ENCODE results near the gene CERK.

The CERK gene

DNA sequence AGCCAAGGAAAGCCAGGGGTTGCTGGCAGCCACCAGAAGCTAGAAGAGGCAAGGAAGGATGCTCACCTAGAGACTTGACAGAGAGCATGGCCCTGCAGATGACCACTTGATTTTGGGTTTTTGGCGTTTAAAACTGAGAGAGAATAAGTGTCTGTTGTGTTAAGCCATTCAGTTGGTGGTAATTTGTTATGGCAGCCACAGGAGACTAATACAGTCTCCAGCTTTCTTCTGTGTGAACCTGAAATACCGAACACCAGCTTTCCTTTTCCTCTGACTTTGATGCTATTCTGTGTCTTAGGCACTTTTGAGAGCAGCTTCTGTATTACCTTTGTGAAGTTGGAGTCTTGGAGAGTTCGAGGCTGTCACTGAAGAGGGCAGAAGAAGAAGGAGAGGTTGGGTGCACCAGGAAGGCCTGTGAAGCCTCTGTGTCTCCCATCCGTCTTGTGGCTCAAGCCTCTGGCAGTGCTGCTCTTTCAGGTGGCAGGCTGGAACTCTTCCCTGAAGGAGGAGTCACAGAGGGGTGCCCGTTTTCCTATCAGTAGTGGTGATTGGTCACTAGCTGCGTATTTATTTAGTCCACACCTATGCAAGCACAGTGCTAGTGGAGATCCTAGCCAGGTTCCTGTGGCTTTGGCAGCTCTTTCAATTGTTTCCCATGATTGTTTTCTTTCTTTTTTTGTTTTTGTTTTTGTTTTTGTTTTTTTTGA lies 26.9 kb upstream of the CERK start:
- DNase-seq: no peak

DNA sequence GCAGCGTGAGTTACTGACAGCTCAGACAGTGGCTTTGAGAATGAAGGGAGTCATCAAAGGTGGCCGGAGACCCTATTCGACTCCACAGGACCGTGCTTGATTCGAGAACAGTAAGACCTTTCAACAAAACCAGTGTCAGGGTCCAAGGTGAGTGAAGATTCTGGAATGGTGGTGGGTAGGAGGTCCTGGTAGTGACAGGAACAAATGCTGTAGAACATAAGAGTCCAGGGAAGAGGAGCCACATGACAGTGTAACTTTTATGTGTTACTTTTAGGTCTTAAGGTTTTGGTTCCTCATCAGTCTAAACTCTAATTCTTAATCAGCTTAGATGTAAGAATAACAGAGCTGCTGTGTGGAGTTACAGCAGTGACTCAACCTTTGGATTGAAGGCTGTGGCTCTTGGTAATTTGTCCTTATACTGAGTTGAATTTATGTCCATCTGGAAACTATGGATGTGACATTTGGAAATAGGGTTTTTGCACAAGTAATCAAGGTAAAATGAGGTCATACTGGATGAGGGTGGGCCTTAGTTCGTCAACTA lies 26.2 kb upstream of the CERK start:
- no peak for DNase-seq

DNA sequence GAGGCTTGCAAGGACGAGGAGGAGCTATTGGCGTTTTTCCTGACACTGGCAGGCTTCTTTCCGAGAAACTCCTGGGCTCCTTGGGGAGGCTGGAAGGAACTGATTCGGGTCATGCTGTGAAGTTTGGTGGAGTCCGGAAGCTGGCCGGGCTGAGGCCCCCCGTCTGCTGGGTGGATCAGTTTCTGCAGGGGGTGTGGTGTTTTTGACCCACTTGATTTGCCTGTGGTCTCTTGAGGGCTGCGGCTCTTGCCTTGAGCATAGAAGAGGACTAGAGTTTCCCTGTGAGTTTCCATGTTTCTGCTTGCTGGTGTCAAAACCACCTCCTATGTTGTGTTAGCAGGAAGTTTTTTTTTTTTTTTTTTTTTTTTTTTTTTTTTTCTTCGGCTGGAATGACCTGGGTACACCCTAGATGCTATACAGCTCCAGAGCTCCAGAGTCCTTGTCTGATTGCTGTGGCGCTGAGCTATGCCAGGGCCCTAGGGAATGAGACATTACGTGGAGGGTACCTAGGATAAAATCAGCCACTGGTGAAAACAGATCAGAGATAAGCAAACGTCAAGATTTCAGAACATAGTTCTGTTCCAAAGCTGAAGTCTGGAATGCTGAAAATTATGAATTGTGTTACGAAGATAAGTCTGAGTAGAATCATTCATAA lies 25.1 kb upstream of the CERK start:
- no peak for DNase-seq

- DNase-seq: peak in 1 of 2 experiments; percentile 14
These were observed 24.4 kb upstream of the CERK start, which contains the start of gene TBC1D22A for GRCh38 chr22:46762238-46763050. TSS of gene TBC1D22A (plus strand) at chr22:46762650. CDS start at chr22:46762787, 137 bp downstream.

DNA sequence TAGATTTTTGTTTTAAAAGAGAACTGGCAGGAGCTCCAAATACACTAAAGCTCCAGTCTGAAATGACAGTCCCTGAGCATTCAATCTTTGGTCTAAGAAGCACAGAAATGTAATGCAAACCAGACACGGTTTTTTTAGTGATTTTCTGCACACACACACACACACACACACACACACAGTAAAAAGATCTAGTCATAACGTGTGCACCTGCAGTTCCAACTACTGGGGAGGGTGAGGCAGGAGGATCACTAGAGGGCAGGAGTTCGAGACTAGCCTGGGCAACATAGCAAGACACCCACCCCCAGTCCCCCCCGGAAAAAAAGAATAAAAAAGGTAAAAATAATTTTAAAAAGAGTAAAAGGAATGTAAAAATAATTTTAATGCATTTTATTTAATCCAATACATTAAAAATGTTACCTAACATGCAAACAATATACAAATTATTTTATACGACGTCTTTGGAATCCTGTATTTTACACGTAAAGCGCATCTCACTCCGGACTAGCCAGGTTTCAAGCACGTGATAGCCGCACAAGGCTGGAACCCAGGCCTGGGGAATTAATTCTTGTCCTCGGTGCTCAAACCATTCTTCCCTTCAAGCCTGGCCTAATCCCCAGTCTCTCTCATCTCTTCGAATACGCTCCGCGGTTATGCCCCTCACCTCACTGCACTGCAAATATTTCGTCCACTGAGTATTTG lies 23.6 kb upstream of the CERK start:
- no peak for DNase-seq

- DNase-seq: no peak
These were observed 23.0 kb upstream of the CERK start for GRCh38 chr22:46761017-46761416.

GRCh38 chr22:46758867-46759290 lies 20.8 kb upstream of the CERK start:
- DNase-seq: no peak

DNA sequence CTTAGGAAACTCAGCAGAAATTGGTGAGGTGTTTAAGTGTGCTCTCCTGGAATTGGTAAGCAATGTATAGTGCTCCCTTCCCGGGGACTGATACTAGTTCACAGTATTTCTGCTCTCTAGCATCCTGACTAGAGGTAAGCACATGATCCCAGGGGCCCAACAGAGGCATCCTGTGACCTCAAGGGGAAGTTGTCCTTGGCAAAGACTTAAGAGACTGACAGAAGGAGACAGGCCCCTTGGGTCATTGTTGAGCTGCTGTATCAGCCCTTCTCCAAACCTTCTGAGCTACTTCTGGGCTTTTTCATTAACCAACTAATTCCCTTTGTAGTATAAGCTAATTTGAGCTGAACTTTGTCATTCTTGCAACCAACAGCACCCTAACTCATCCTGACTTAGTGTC lies 20.1 kb upstream of the CERK start:
- no peak for DNase-seq

- no peak for DNase-seq
These were observed 19.1 kb upstream of the CERK start for GRCh38 chr22:46757104-46757503.

- no peak for DNase-seq
These were observed 18.0 kb upstream of the CERK start for GRCh38 chr22:46756097-46756496.

- no peak for DNase-seq
These were observed 17.5 kb upstream of the CERK start for GRCh38 chr22:46755525-46755924.

GRCh38 chr22:46754826-46755225 lies 16.8 kb upstream of the CERK start:
- DNase-seq: no peak

DNA sequence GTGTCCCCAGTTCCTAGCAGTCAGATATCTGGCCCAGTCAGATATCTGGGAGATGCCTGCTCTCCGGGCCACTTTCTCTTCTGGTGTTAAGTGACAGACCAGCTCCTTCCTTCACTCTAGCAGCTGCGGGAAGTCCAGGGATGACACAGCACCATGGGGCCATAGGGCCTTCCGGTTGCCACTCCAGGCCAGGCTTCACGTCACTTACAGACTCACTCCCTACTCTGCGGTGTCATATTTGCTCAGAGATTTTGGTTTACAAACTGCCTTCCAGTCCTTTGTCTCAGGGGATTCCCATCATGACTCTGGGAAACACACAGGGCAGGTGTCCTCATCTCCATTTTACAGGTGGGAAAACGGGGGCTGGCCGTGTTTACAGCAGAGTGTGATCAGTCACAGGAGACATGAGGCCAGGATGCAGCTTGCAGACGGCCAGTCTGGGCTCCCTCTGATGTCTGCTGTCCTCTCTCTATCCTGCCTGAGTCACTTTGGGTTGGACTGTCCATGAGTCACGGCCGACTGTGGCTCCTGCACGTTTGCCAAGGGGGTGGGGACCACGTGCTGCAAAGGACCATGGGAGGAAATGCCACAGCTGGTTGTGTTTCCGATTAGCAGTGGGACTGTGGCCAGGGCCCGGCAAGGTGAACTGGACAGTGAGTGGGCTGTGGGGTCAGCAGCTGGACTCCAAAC lies 16.2 kb upstream of the CERK start:
- no peak for DNase-seq

- no peak for DNase-seq
These were observed 15.7 kb upstream of the CERK start for GRCh38 chr22:46753761-46754109.

DNA sequence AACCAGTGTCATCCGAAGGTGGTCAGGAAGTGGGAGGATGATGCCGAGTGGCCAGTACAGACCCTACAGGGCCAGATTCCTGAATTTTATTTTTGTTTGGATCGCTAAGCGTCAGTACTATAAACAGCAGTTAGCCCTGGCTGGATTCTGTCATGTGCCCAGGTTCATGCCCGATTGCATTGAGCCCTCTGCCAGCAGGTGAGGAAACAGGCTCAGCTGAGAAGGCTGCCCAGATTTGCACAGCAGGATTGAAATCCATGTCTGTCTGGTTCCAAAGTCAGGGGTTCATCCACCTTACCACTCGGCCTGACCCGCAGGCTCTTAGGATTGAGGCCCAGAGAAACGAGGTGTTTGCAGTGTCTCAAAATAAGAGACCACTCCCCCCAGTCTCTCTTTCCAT lies 15.3 kb upstream of the CERK start:
- no peak for DNase-seq

DNA sequence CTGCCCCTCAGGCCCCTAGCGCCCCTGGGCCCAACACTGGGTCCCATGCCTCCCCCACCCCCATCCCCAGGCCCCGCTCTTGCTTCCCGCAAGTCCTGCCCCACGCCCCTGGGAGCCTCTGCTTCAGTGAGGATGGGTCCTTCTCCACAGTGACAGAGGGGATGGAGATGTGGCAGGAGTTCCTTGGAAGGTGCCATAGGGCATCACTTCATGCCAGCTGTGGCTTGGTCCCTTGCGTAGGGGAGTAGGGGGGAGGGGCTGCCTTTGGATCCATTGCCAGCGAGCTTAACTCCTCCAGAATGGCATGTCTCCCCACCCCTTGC lies 14.9 kb upstream of the CERK start:
- DNase-seq: no peak

GRCh38 chr22:46752286-46752987 lies 14.4 kb upstream of the CERK start:
- no peak for DNase-seq

GRCh38 chr22:46750863-46751443 lies 12.9 kb upstream of the CERK start:
- no peak for DNase-seq

DNA sequence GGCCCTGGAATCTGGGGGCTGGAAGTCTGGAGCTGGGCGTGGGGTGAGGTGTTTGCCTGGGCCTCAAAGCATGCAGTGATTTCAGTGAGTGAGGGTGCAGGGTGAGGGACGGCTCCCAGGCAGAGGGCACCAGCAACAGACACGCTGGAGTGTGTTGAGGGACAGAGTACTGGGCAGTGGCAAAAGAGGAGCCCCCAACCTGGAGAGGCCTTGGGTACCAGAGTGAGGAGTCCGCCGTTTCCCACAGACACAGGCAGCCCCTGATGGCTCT lies 12.4 kb upstream of the CERK start:
- no peak for DNase-seq

DNA sequence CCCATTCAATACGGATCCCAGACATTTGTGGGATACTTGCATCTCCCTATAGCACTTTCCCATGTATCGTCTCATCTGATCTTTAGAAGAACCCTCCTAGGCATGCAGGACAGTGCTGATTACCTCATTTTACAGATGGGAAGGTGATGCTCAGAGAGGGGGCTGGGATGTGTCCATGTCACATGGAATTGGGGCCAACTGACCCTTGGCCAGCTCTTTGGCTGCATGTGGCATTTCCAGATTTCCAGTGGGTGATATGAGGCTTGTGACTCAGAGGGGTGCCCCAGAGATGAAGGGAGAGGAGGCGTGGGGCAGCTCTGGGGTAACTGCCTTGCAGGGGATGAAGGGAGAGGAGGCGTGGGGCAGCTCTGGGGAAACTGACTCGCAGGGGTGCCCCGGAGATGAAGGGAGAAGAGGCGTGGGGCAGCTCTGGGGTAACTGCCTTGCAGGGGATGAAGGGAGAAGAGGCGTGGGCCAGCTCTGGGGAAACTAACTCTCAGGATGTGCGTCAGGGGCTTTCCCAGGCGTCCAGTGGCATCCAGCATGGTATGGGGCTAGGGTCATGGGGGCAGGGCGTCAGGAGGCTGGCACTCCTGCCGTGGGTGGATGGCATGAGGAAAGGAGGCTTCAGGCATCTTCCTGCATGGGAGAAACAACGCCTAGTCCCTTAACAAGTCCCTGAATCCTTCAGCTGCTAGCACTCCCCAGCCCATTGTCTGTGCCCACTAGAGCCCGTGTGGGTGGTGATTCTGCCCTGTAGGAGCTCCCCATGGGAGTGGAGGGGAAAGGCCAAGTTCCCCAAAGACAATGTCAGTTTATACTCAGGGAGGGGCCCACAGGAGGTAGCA lies 11.9 kb upstream of the CERK start:
- no peak for DNase-seq

All from NCI-H187 (cell line).